Adrenal gland (tissue), 5 donors: ENCODE results near the gene KRTAP6-2.

Experiments used
- CTCF ChIP-seq, 6 experiments: fragments of 450-650 bp in 4 of 6; fragments of 200-600 bp in 2 of 6; sonication (generic) in 1 of 6; IDR thresholded peaks; 1 replicate in 5 of 6; 2 replicates in 1 of 6; pipeline versions ENCODE4 v1.5.1 to v1.8.0; 2016 to 2021; ENCODE audit warnings: antibody characterized with exemption in 6 of 6, mild to moderate bottlenecking in 2 of 6, moderate library complexity in 1 of 6
- POLR2A ChIP-seq, 2 donors: fragments of 450-650 bp; IDR thresholded peaks; one replicate each; pipeline ENCODE4 v1.6.1; 2017; ENCODE audit warnings: antibody characterized with exemption in 2 of 2, mild to moderate bottlenecking in 2 of 2, moderate library complexity in 1 of 2
- donor health status: DM: no; HTN: no; CAD: no.

DNA sequence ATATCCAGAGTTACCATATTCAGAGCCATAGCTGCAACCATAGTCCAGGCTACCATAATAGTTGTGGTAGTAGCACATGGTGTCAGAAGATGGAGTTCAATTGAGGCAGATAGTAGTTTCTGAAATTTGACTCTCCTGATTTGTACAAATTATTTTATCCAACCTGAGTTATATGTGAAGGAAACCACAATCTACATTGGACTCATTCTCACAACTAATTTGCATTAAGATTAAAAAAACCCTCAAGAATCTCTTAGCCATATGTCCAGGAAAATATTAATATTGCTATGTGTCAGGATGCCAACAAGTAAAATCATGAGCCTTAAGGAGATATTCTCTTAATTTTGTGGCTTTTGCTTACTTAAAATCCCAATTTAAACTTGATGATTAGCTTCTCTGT, 8.4 kb downstream of the KRTAP6-2 start, which contains the start of gene KRTAP22-2:
- TF ChIP-seq CTCF (IDR thresholded peaks at IDR 0.05) (no peak), POLR2A (IDR thresholded peaks at IDR 0.05) (no peak)
